Measurements from ENCODE around the gene MMP14. TPM values are rescaled to one million over a fixed set of nuclear protein-coding genes. Genes with fewer than 3 reads are reported as not detected.
A peak's percentile ranks its signal among the peaks of the same experiment; 100 is the strongest.

The MMP14 gene
- total and polyA plus RNA-seq, 2 of the 13 experiments (the other 11 are each of a cell fraction or from before 2014, with no cell fraction given): 5.2 to 9.8 TPM

GRCh38 chr14:22837114-22837749, 847 bp downstream of the MMP14 start (continued):
- TF ChIP-seq HOXD1 (CRISPR knock-in tag; IDR thresholded peaks at IDR 0.05) (no peak), ATF1 (CRISPR knock-in tag; IDR thresholded peaks at IDR 0.05) (no peak), ZNF841 (CRISPR knock-in tag; IDR thresholded peaks at IDR 0.05; ENCODE audit: borderline replicate concordance) (no peak), ISL2 (CRISPR knock-in tag; IDR thresholded peaks at IDR 0.05) (peak; percentile 47; the same call in 1 of the 2 replicates), SNAPC4 (CRISPR knock-in tag; IDR thresholded peaks at IDR 0.05) (0 out of 2 replicates have a peak, but pooled peaks have one; percentile 59), ZNF768 (CRISPR knock-in tag; IDR thresholded peaks at IDR 0.05) (peak; percentile 62; the same call in 1 of the 2 replicates), ISX (CRISPR knock-in tag; conservative IDR thresholded peaks at IDR 0.05) (no peak), MBD4 (IDR thresholded peaks at IDR 0.05; ENCODE audit: borderline replicate concordance, low read length) (no peak), ZNF350 (CRISPR knock-in tag; IDR thresholded peaks at IDR 0.05; ENCODE audit: borderline replicate concordance, low read depth) (0 out of 2 replicates have a peak, but pooled peaks have one; percentile 63), RBM22 (optimal IDR thresholded peaks at IDR 0.05; ENCODE audit: low read length) (peak; percentile 25), ZNF136 (CRISPR knock-in tag; IDR thresholded peaks at IDR 0.05; ENCODE audit: low read depth) (peak; percentile 79; the same call in 1 of the 2 replicates), MED1 (CRISPR knock-in tag; IDR thresholded peaks at IDR 0.05) (peak; percentile 24; the same call in 1 of the 2 replicates), SYNCRIP (IDR thresholded peaks at IDR 0.05; ENCODE audit: insufficient read depth, low read depth, low read length) (no peak), ZNF577 (CRISPR knock-in tag; IDR thresholded peaks at IDR 0.05; ENCODE audit: borderline replicate concordance, low read depth) (0 out of 2 replicates have a peak, but pooled peaks have one; percentile 91), ZNF281 (CRISPR knock-in tag; IDR thresholded peaks at IDR 0.05; ENCODE audit: borderline replicate concordance) (peak; percentile 54; the same call in 1 of the 2 replicates), ZNF329 (CRISPR knock-in tag; IDR thresholded peaks at IDR 0.05; ENCODE audit: low read depth) (peak; percentile 72; the same call in 1 of the 2 replicates), ZBTB20 (CRISPR knock-in tag; IDR thresholded peaks at IDR 0.05; ENCODE audit: borderline replicate concordance, low read depth) (no peak)
